CD4-positive, alpha-beta memory T cell (primary cell): ENCODE measurements around the gene GOLGA6L2. TPM values are rescaled to one million over a fixed set of nuclear protein-coding genes. Genes with fewer than 3 reads are reported as not detected.

Source experiments
- CTCF ChIA-PET: fragments of 350-600 bp; sonication (Branson Sonifier 250); formaldehyde crosslinking; loops from one replicate; lab custom pipeline; 2021; ENCODE audit warnings: inconsistent platforms; ENCODE audit not compliant: partially characterized antibody; lab: Charles Lee
- POLR2A ChIA-PET: fragments of 350-600 bp; sonication (Branson Sonifier 250); formaldehyde crosslinking; loops from one replicate; lab custom pipeline; 2021; ENCODE audit not compliant: partially characterized antibody; lab: Charles Lee
- DNase-seq, 5 donors: peaks; one replicate each; pipeline versions ENCODE4 v3.0.0 to v3.0.0-alpha.2; 2020 to 2022; ENCODE audit warnings: mixed read lengths in 1 of 5
- H3K27ac ChIP-seq: one replicate; pipeline ENCODE4 v1.7.0; 2013; ENCODE audit warnings: low read depth, low read length
- H3K27me3 ChIP-seq: 2 replicates; pipeline ENCODE4 v1.7.0; 2013; ENCODE audit warnings: mild to moderate bottlenecking, low read length, moderate library complexity; ENCODE audit not compliant: insufficient read depth
- H3K36me3 ChIP-seq: 2 replicates; pipeline ENCODE4 v1.7.0; 2013; ENCODE audit warnings: mild to moderate bottlenecking, low read length, moderate library complexity; ENCODE audit not compliant: insufficient read depth
- H3K4me1 ChIP-seq: 2 replicates; pipeline ENCODE4 v1.7.0; 2013; ENCODE audit warnings: mild to moderate bottlenecking, low read length, moderate library complexity; ENCODE audit not compliant: insufficient read depth
- H3K4me3 ChIP-seq, 2 donors: one replicate each; pipeline ENCODE4 v1.7.0; 2013; ENCODE audit warnings: low read length in 2 of 2, mild to moderate bottlenecking in 1 of 2
- H3K9me3 ChIP-seq, 2 donors: one replicate each; pipeline ENCODE4 v1.7.0; 2013; ENCODE audit warnings: low read length in 2 of 2, control low read depth in 1 of 2; ENCODE audit not compliant: control insufficient read depth in 1 of 2
- H3K27ac Mint-ChIP-seq, 7 donors: one replicate each; pipeline ENCODE4 v1.8.0; 2020 to 2021; ENCODE audit warnings: mixed read lengths in 7 of 7, mild to moderate bottlenecking in 6 of 7, inconsistent platforms in 3 of 7, moderate library complexity in 3 of 7
- H3K27me3 Mint-ChIP-seq, 2 donors: one replicate each; pipeline ENCODE4 v1.8.0; 2020 to 2021; ENCODE audit warnings: mixed read lengths in 2 of 2
- H3K36me3 Mint-ChIP-seq, 2 donors: one replicate each; pipeline ENCODE4 v1.8.0; 2020 to 2021; ENCODE audit warnings: mixed read lengths in 2 of 2, inconsistent platforms in 1 of 2, mild to moderate bottlenecking in 1 of 2
- H3K4me1 Mint-ChIP-seq, 4 donors: one replicate each; pipeline ENCODE4 v1.8.0; 2020 to 2021; ENCODE audit warnings: mixed read lengths in 4 of 4, mild to moderate bottlenecking in 1 of 4
- H3K4me3 Mint-ChIP-seq, 8 donors: one replicate each; pipeline ENCODE4 v1.8.0; 2020 to 2021; ENCODE audit warnings: mixed read lengths in 8 of 8, mild to moderate bottlenecking in 7 of 8, moderate library complexity in 6 of 8, inconsistent platforms in 3 of 8
- H3K9me3 Mint-ChIP-seq, 8 donors: one replicate each; pipeline ENCODE4 v1.8.0; 2020 to 2021; ENCODE audit warnings: mixed read lengths in 8 of 8, mild to moderate bottlenecking in 5 of 8, inconsistent platforms in 3 of 8, moderate library complexity in 1 of 8
- intact Hi-C: fragments of 100-400 bp; cut with micrococcal nuclease; formaldehyde crosslinking; loops from one replicate; pipeline ENCODE4 v1.15.1; 2023
- polyA plus RNA-seq, 2 donors: library from polyadenylated mRNA; unstranded; fragments of 300-500 nt; fragmentation: Illumina TruSeq; gene quantifications; one replicate each; pipeline ENCODE4 v1.2.3, GENCODE V29; 2021
- total RNA-seq, 2 experiments: library from RNA; stranded (reverse); gene quantifications; one replicate each; pipeline ENCODE4 v1.2.3, GENCODE V29; 2021

GOLGA6L2 gene
- total and polyA plus RNA-seq, 4 experiments from 2014 or later, result not detected

- ChIA-PET POLR2A (no interaction called here), CTCF (no interaction called here)
- Histone ChIP-seq H3K27ac (no peak overlapping the region), H3K4me1 (no peaks in the 10 kb centered on the region), H3K27me3 (no peaks in the 10 kb centered on the region), H3K4me3 (no peak overlapping the region), H3K36me3 (no peaks in the 10 kb centered on the region), H3K9me3 (no peaks in the 10 kb centered on the region)
- intact Hi-C loops, result no loop called here
- Mint-ChIP-seq H3K4me1 (no peaks in the 10 kb centered on the region), H3K27me3 (peaks cover 0 to 3% of the 10 kb centered on the region in 2 donors), H3K4me3 (no peak overlapping the region), H3K9me3 (no peaks in the 10 kb centered on the region), H3K27ac (no peak overlapping the region), H3K36me3 (no peaks in the 10 kb centered on the region)
- DNase-seq, result no peak
These were observed 25.0 kb upstream of the GOLGA6L2 start for GRCh38 chr15:23472033-23472432.

- ChIA-PET POLR2A (no interaction called here), CTCF (no interaction called here)
- DNase-seq, result no peak
- Mint-ChIP-seq H3K27me3 (peaks cover 2 to 10% of the 10 kb centered on the region in 2 donors), H3K4me3 (no peak overlapping the region), H3K9me3 (no peaks in the 10 kb centered on the region), H3K27ac (no peak overlapping the region), H3K4me1 (no peaks in the 10 kb centered on the region), H3K36me3 (no peaks in the 10 kb centered on the region)
- Histone ChIP-seq H3K36me3 (no peaks in the 10 kb centered on the region), H3K4me3 (no peak overlapping the region), H3K4me1 (no peaks in the 10 kb centered on the region), H3K27me3 (no peaks in the 10 kb centered on the region), H3K27ac (no peak overlapping the region), H3K9me3 (no peaks in the 10 kb centered on the region)
- intact Hi-C loops, result no loop called here
These were observed 20.1 kb upstream of the GOLGA6L2 start for GRCh38 chr15:23467110-23467600.

DNA sequence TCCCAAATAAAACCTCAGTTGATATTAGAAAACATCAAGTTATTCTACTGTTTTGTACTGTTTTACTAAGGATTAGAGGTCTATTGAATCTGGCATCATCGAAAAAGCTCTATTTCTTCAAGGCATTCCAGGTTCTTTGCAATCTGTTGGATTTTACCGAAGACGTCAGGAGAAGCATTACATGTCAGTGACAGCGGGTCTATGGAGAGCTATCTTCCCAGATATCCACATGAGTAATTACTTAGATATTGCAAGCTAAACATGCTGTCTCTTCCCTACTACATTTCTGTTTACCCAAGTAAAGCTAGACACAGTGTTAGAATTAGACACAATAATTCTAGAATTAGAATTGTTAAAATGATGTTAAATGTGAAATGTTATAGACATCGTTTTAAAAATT lies 10.8 kb upstream of the GOLGA6L2 start:
- Mint-ChIP-seq H3K9me3 (no peaks in the 10 kb centered on the region), H3K36me3 (no peaks in the 10 kb centered on the region), H3K27me3 (peaks cover 0 to 7% of the 10 kb centered on the region in 2 donors), H3K4me3 (no peak overlapping the region), H3K27ac (no peak overlapping the region), H3K4me1 (no peaks in the 10 kb centered on the region)
- CTCF ChIA-PET, result no interaction called here
- Histone ChIP-seq H3K36me3 (no peaks in the 10 kb centered on the region), H3K4me1 (no peaks in the 10 kb centered on the region), H3K9me3 (no peaks in the 10 kb centered on the region), H3K27me3 (no peaks in the 10 kb centered on the region), H3K4me3 (no peak overlapping the region), H3K27ac (no peak overlapping the region)
- intact Hi-C loops, result no loop called here
- DNase-seq, result no peak
- POLR2A ChIA-PET, result interaction anchor here (0.6 kb wide), 1 partner anchor 528 kb away, joined by 3 read pairs; no protein-coding TSS in a partner anchor

GRCh38 chr15:23446215-23447106 lies 582 bp downstream of the GOLGA6L2 start:
- no peak overlapping the region for H3K4me3 Mint-ChIP-seq

GRCh38 chr15:23444269-23444668 lies 2.8 kb downstream of the GOLGA6L2 start:
- no peaks in the 10 kb centered on the region for H3K36me3 ChIP-seq
- no peaks in the 10 kb centered on the region for H3K27me3 ChIP-seq
- intact Hi-C loops, result no loop called here
- ChIA-PET POLR2A (no interaction called here), CTCF (no interaction called here)
- H3K4me1 ChIP-seq, result no peaks in the 10 kb centered on the region
- H3K4me3 Mint-ChIP-seq, result no peak overlapping the region
- H3K27me3 Mint-ChIP-seq, result peaks cover 0 to 2% of the 10 kb centered on the region in 2 donors
- H3K4me1 Mint-ChIP-seq, result no peaks in the 10 kb centered on the region
- H3K4me3 ChIP-seq, result no peak overlapping the region
- no peaks in the 10 kb centered on the region for H3K9me3 ChIP-seq
- H3K9me3 Mint-ChIP-seq, result peaks cover 0 to 4% (median 0%) of the 10 kb centered on the region in 8 donors
- no peak for DNase-seq
- H3K27ac Mint-ChIP-seq, result no peak overlapping the region
- H3K36me3 Mint-ChIP-seq, result no peaks in the 10 kb centered on the region
- no peak overlapping the region for H3K27ac ChIP-seq

More at GRCh38 chr15:23446215-23447106, 582 bp downstream of the GOLGA6L2 start:
- DNase-seq, result no peak
- Histone ChIP-seq H3K36me3 (no peaks in the 10 kb centered on the region), H3K27ac (no peak overlapping the region), H3K9me3 (no peaks in the 10 kb centered on the region), H3K27me3 (no peaks in the 10 kb centered on the region), H3K4me1 (no peaks in the 10 kb centered on the region), H3K4me3 (no peak overlapping the region)
- Mint-ChIP-seq H3K27me3 (peaks cover 0 to 2% of the 10 kb centered on the region in 2 donors), H3K9me3 (peaks cover 0 to 4% (median 0%) of the 10 kb centered on the region in 8 donors), H3K4me1 (no peaks in the 10 kb centered on the region), H3K27ac (no peak overlapping the region), H3K36me3 (no peaks in the 10 kb centered on the region)
- CTCF ChIA-PET, result no interaction called here
- POLR2A ChIA-PET, result no interaction called here
- intact Hi-C loops, result no loop called here

DNA sequence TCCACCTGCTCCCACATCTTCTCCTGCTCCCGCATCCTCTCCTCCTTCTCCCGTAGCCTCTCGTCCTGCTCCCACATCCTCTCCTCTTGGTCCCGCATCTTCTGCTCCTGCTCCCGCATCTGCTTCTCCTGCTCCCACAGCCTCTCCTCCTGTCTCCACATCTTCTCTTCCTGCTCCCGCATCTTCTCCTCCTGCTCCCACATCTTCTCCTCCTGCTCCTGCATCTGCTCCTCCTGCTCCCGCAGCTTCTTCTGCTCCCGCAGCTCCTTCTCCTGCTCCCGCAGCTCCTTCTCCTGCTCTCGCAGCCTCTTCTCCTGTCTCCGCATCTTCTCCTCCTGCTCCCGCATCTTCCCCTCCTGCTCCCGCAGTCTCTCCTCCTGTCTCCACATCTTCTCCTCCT lies 5.8 kb downstream of the GOLGA6L2 start:
- Mint-ChIP-seq H3K27me3 (peaks cover 0 to 2% of the 10 kb centered on the region in 2 donors), H3K4me3 (no peak overlapping the region), H3K4me1 (no peaks in the 10 kb centered on the region), H3K36me3 (no peaks in the 10 kb centered on the region), H3K9me3 (peaks cover 0 to 2% (median 0%) of the 10 kb centered on the region in 8 donors), H3K27ac (no peak overlapping the region)
- Histone ChIP-seq H3K4me3 (no peak overlapping the region), H3K27me3 (no peaks in the 10 kb centered on the region), H3K27ac (no peak overlapping the region), H3K4me1 (no peaks in the 10 kb centered on the region), H3K36me3 (no peaks in the 10 kb centered on the region), H3K9me3 (no peaks in the 10 kb centered on the region)
- intact Hi-C loops, result no loop called here
- ChIA-PET POLR2A (no interaction called here), CTCF (no interaction called here)
- DNase-seq, result no peak

DNA sequence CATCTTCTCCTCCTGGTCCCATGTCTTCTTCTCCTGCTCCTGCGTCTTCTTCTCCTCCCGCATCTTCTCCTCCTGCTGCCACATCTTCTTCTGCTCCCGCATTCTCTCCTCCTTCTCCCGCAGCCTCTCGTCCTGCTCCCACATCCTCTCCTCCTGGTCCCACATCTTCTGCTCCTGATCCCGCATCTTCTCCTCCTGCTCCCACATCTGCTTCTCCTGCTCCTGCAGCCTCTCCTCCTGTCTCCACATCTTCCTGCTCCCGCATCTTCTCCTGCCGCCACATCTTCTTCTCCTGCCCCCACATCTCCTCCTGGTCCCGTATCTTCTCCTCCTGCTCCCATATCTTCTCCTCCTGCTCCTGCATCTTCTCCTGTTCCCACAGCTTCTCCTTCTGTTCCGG lies 6.4 kb downstream of the GOLGA6L2 start:
- intact Hi-C loops, result no loop called here
- no peak overlapping the region for H3K4me3 Mint-ChIP-seq
- DNase-seq, result no peak
- H3K27me3 Mint-ChIP-seq, result peaks cover 0 to 2% of the 10 kb centered on the region in 2 donors
- Histone ChIP-seq H3K4me3 (no peak overlapping the region), H3K4me1 (no peaks in the 10 kb centered on the region), H3K36me3 (no peaks in the 10 kb centered on the region), H3K27me3 (no peaks in the 10 kb centered on the region), H3K27ac (no peak overlapping the region), H3K9me3 (no peaks in the 10 kb centered on the region)
- no peak overlapping the region for H3K27ac Mint-ChIP-seq
- no peaks in the 10 kb centered on the region for H3K36me3 Mint-ChIP-seq
- H3K4me1 Mint-ChIP-seq, result no peaks in the 10 kb centered on the region
- CTCF ChIA-PET, result no interaction called here
- H3K9me3 Mint-ChIP-seq, result peaks cover 0 to 2% (median 0%) of the 10 kb centered on the region in 8 donors
- POLR2A ChIA-PET, result no interaction called here
